SK-N-SH (cell line): ENCODE results near the gene PDE4D.

ENCODE experiments used
- EZH2phosphoT487 ChIP-seq: fragments of 200-600 bp; sonication (generic); IDR thresholded peaks from 2 replicates; pipeline ENCODE4 v1.6.1; 2017; ENCODE audit warnings: low read depth, mixed run types, mild to moderate bottlenecking, antibody characterized with exemption, moderate library complexity, borderline replicate concordance
- NRF1 ChIP-seq: IDR thresholded peaks from 2 replicates; pipeline ENCODE4 v1.6.1; 2012; ENCODE audit warnings: low read depth, mild to moderate bottlenecking, low read length
- RCOR1 ChIP-seq: fragments of 150-350 bp; IDR thresholded peaks from 2 replicates; pipeline ENCODE4 v1.6.1; 2017; ENCODE audit warnings: antibody characterized with exemption, low read length
- RFX5 ChIP-seq: IDR thresholded peaks from 2 replicates; pipeline ENCODE4 v1.6.1; 2012; ENCODE audit warnings: mild to moderate bottlenecking, improper control_type of control experiment, low read length
- RXRA ChIP-seq: IDR thresholded peaks from 2 replicates; pipeline ENCODE4 v1.4.0; 2012; ENCODE audit warnings: low read depth, mild to moderate bottlenecking, borderline replicate concordance
- TAF1 ChIP-seq: IDR thresholded peaks from 2 replicates; pipeline ENCODE4 v1.6.1; 2012; ENCODE audit warnings: low read depth, mild to moderate bottlenecking, low read length, moderate library complexity, borderline replicate concordance
- TCF12 ChIP-seq: IDR thresholded peaks from 2 replicates; pipeline ENCODE4 v1.4.0; 2012
- YY1 ChIP-seq: IDR thresholded peaks from 2 replicates; pipeline ENCODE4 v1.4.0; 2012; ENCODE audit warnings: low read depth, mild to moderate bottlenecking
- TF ChIP-seq, protein P1 (sequence below): fragments of 200-600 bp; sonication (generic); IDR thresholded peaks from 2 replicates; pipeline ENCODE4 v1.6.1; 2017; ENCODE audit warnings: antibody characterized with exemption, mild to moderate bottlenecking, moderate library complexity
- TF ChIP-seq, protein P2 (sequence below): IDR thresholded peaks from 2 replicates; pipeline ENCODE4; 2012

DNA sequence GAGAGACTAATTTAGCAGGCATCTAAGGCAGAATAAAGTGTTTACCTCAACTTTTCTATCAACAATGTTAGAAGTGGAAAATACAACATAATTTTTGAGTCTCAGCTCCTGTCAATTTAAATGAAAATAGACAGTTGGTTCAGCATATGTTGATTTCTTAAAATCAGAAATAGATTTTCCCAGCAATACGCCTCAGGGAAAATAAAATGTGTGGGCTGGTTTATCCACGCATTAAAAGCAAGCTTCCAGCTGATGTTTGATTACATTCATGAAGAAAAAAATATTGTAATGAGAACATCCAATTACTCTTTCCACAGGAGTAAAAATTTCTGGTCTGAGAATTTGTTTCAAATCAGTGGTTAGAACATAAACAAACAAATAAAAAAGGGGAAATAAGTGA lies 166.3 kb downstream of the PDE4D start:
- TF ChIP-seq NRF1 (no peak), RCOR1 (no peak), TAF1 (no peak), TCF12 (no peak), YY1 (no peak), RXRA (no peak), RFX5 (no peak), EZH2phosphoT487 (no peak)
- TF ChIP-seq, protein P1, sequence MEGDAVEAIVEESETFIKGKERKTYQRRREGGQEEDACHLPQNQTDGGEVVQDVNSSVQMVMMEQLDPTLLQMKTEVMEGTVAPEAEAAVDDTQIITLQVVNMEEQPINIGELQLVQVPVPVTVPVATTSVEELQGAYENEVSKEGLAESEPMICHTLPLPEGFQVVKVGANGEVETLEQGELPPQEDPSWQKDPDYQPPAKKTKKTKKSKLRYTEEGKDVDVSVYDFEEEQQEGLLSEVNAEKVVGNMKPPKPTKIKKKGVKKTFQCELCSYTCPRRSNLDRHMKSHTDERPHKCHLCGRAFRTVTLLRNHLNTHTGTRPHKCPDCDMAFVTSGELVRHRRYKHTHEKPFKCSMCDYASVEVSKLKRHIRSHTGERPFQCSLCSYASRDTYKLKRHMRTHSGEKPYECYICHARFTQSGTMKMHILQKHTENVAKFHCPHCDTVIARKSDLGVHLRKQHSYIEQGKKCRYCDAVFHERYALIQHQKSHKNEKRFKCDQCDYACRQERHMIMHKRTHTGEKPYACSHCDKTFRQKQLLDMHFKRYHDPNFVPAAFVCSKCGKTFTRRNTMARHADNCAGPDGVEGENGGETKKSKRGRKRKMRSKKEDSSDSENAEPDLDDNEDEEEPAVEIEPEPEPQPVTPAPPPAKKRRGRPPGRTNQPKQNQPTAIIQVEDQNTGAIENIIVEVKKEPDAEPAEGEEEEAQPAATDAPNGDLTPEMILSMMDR = no peak
- TF ChIP-seq, protein P2, sequence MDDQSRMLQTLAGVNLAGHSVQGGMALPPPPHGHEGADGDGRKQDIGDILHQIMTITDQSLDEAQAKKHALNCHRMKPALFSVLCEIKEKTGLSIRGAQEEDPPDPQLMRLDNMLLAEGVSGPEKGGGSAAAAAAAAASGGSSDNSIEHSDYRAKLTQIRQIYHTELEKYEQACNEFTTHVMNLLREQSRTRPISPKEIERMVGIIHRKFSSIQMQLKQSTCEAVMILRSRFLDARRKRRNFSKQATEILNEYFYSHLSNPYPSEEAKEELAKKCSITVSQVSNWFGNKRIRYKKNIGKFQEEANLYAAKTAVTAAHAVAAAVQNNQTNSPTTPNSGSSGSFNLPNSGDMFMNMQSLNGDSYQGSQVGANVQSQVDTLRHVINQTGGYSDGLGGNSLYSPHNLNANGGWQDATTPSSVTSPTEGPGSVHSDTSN = no peak
